B cell (primary cell): Measurements from ENCODE around the gene DEXI. TPM values are rescaled to one million over a fixed set of nuclear protein-coding genes. Genes with fewer than 3 reads are reported as not detected.

Experiments used
- ATAC-seq: fragments of 200-7000 bp; cut with Tn5 transposase; one replicate; pipeline ENCODE4 v1.10.0; 2021; ENCODE audit warnings: low read depth, mild to moderate bottlenecking, moderate number of reproducible peaks, moderate library complexity
- CTCF ChIA-PET: fragments of 350-600 bp; sonication (Branson Sonifier 250); formaldehyde crosslinking; loops from one replicate; lab custom pipeline; 2021; ENCODE audit warnings: antibody characterized with exemption, inconsistent platforms; lab: Charles Lee
- POLR2A ChIA-PET: fragments of 350-600 bp; sonication (Branson Sonifier 250); formaldehyde crosslinking; loops from one replicate; lab custom pipeline; 2021; ENCODE audit warnings: antibody characterized with exemption; lab: Charles Lee
- DNase-seq: peaks from one replicate; pipeline ENCODE4 v3.0.0; 2013
- H2AFZ ChIP-seq: 2 replicates; pipeline ENCODE4 v1.6.1; 2012; ENCODE audit warnings: mild to moderate bottlenecking, low read depth, low read length; ENCODE audit not compliant: insufficient read depth, poor library complexity, severe bottlenecking
- H3K27ac ChIP-seq, 2 donors: 1 replicate in 1 of 2; 2 replicates in 1 of 2; pipeline ENCODE4 v1.5.1; 2012 to 2013; ENCODE audit warnings: low read length in 2 of 2, mild to moderate bottlenecking in 2 of 2, moderate library complexity in 1 of 2
- H3K27me3 ChIP-seq, 4 experiments: fragments of 200-600 bp in 1 of 4; sonication (generic) in 1 of 4; replicated peaks in 1 of 4; 1 replicate in 2 of 4; 2 replicates in 2 of 4; pipeline versions ENCODE4 v1.6.1 to v1.7.0; 2013 to 2016; ENCODE audit warnings: low read length in 3 of 4, mild to moderate bottlenecking in 2 of 4, mixed read lengths in 1 of 4, moderate library complexity in 1 of 4; ENCODE audit not compliant: insufficient read depth in 4 of 4, control insufficient read depth in 3 of 4; ENCODE audit errors: control extremely low read depth in 1 of 4
- H3K36me3 ChIP-seq, 2 experiments: replicated peaks in 1 of 2; 1 replicate in 1 of 2; 2 replicates in 1 of 2; pipeline versions ENCODE4 v1.6.1 to v1.7.1; 2013; ENCODE audit warnings: low read length in 1 of 2; ENCODE audit not compliant: insufficient read depth in 2 of 2, control insufficient read depth in 1 of 2; ENCODE audit errors: control extremely low read depth in 1 of 2, extremely low read depth in 1 of 2
- H3K4me1 ChIP-seq, 2 donors: fragments of 200-600 bp in 1 of 2; sonication (generic) in 1 of 2; 1 replicate in 1 of 2; 2 replicates in 1 of 2; pipeline versions ENCODE4 v1.5.1 to v1.6.1; 2013 to 2017; ENCODE audit warnings: low read length in 2 of 2; ENCODE audit not compliant: control insufficient read depth in 2 of 2, insufficient read depth in 2 of 2
- H3K4me2 ChIP-seq: replicated peaks from 2 replicates; pipeline ENCODE3; 2012; ENCODE audit warnings: mild to moderate bottlenecking, low read depth, low read length; ENCODE audit not compliant: poor library complexity, severe bottlenecking
- H3K4me3 ChIP-seq, 5 experiments: fragments of 200-600 bp in 1 of 5; sonication (generic) in 1 of 5; 1 replicate in 3 of 5; 2 replicates in 2 of 5; pipeline versions ENCODE4 v1.5.1 to v1.7.0; 2011 to 2016; ENCODE audit warnings: low read length in 4 of 5, mild to moderate bottlenecking in 4 of 5, low read depth in 2 of 5, control low read depth in 1 of 5, moderate library complexity in 1 of 5; ENCODE audit not compliant: insufficient read depth in 1 of 5; ENCODE audit errors: control extremely low read depth in 1 of 5, extremely low read depth in 1 of 5
- H3K79me2 ChIP-seq: fragments of 200-600 bp; sonication (generic); one replicate; pipeline ENCODE4 v1.6.0; 2016; ENCODE audit warnings: low read length; ENCODE audit not compliant: control insufficient read depth, insufficient read depth
- H3K9ac ChIP-seq: fragments of 200-600 bp; sonication (generic); 2 replicates; pipeline ENCODE4 v1.6.1; 2017; ENCODE audit warnings: mild to moderate bottlenecking, low read length, moderate library complexity
- H3K9me3 ChIP-seq, 3 donors: one replicate each; pipeline versions ENCODE4 v1.6.1 to v1.7.1; 2013; ENCODE audit warnings: low read length in 2 of 3; ENCODE audit not compliant: control insufficient read depth in 2 of 3, insufficient read depth in 1 of 3; ENCODE audit errors: control extremely low read depth in 1 of 3
- H4K20me1 ChIP-seq: 2 replicates; pipeline ENCODE4 v1.6.0; 2012; ENCODE audit warnings: mild to moderate bottlenecking, low read length; ENCODE audit not compliant: insufficient read depth, control insufficient read depth, poor library complexity, severe bottlenecking
- H3K27ac Mint-ChIP-seq: one replicate; pipeline ENCODE4 v1.8.0; 2021; ENCODE audit warnings: mixed read lengths
- H3K27me3 Mint-ChIP-seq: one replicate; pipeline ENCODE4 v1.8.0; 2021; ENCODE audit warnings: mixed read lengths
- H3K4me1 Mint-ChIP-seq: one replicate; pipeline ENCODE4 v1.8.0; 2021; ENCODE audit warnings: mixed read lengths
- H3K4me3 Mint-ChIP-seq: one replicate; pipeline ENCODE4 v1.8.0; 2021; ENCODE audit warnings: mixed read lengths
- H3K9me3 Mint-ChIP-seq: one replicate; pipeline ENCODE4 v1.8.0; 2022; ENCODE audit warnings: mixed read lengths; ENCODE audit not compliant: insufficient read depth
- CTCF ChIP-seq: fragments of 200-600 bp; IDR thresholded peaks from one replicate; pipeline ENCODE4 v1.8.0; 2022; ENCODE audit warnings: antibody characterized with exemption, mild to moderate bottlenecking
- EZH2 ChIP-seq: IDR thresholded peaks from 2 replicates; pipeline ENCODE4 v1.6.1; 2012; ENCODE audit warnings: borderline replicate concordance, low read depth, mild to moderate bottlenecking, moderate library complexity, low read length; ENCODE audit not compliant: insufficient read depth, poor library complexity, severe bottlenecking
- WGBS: methylation state at CpG from one replicate; pipeline ENCODE4 v1.1.5; 2013; ENCODE audit warnings: missing lambda C conversion rate; ENCODE audit not compliant: insufficient coverage; 5-methylcytosine and 5-hydroxymethylcytosine counted together
- intact Hi-C: fragments of 100-400 bp; cut with micrococcal nuclease; formaldehyde crosslinking; loops from one replicate; pipeline ENCODE4 v1.10.0; 2022
- polyA plus RNA-seq: library from polyadenylated mRNA; depleted of rRNA; stranded (reverse); fragments of >200 nt; gene quantifications from 2 replicates; pipeline ENCODE4 v1.2.3, GENCODE V29; 2012
- total RNA-seq, 2 donors: library from RNA; stranded (reverse); fragments of 120-200 nt in 1 of 2; gene quantifications; 1 replicate in 1 of 2; 2 replicates in 1 of 2; pipeline versions ENCODE4 v1.2.3 to v1.2.4, GENCODE V29; 2013 to 2022

Gene DEXI
- total and polyA plus RNA-seq, 2 donors (not counting 1 experiment from before 2014, with no cell fraction given) = 9.1 to 17.7 TPM

- H3K27ac Mint-ChIP-seq = peak overlapping the region; percentile 82
- Histone ChIP-seq H3K4me2 (peak overlapping the region; percentile 92), H3K36me3 (peaks cover 0 to 5% of the 10 kb centered on the region in 2 experiments), H2AFZ (no peak overlapping the region), H3K27ac (peak overlapping the region in 1 of 2 donors; percentile 15), H3K9ac (no peak overlapping the region), H3K4me1 (peaks cover 61 to 74% of the 10 kb centered on the region in 2 donors), H3K79me2 (peaks cover 73% of the 10 kb centered on the region), H3K9me3 (no peaks in the 10 kb centered on the region), H3K27me3 (no peaks in the 10 kb centered on the region), H3K4me3 (no peak overlapping the region), H4K20me1 (peaks cover 47% of the 10 kb centered on the region)
- H3K4me3 Mint-ChIP-seq = peak overlapping the region; percentile 90
- peaks cover 78% of the 10 kb centered on the region for H3K4me1 Mint-ChIP-seq
- ATAC-seq (no peak), DNase-seq (no peak)
- ChIA-PET CTCF (interaction anchor here (3.9 kb wide), 1 partner anchor 18 kb away, joined by 21 read pairs; no protein-coding TSS in a partner anchor), POLR2A (interaction anchor here (0.5 to 0.7 kb wide), 3 partner anchors 67 to 682 kb away, joined by 3 to 9 read pairs (median 4); no protein-coding TSS in a partner anchor)
- intact Hi-C loops = no loop called here
- 81% methylated on average over 2 of the region's 5 CpGs for WGBS
- no peaks in the 10 kb centered on the region for H3K27me3 Mint-ChIP-seq
- H3K9me3 Mint-ChIP-seq = no peaks in the 10 kb centered on the region
- TF ChIP-seq CTCF (no peak), EZH2 (no peak)
Observed at GRCh38 chr16:10946308-10946707, 4.0 kb upstream of the DEXI start.

DNA sequence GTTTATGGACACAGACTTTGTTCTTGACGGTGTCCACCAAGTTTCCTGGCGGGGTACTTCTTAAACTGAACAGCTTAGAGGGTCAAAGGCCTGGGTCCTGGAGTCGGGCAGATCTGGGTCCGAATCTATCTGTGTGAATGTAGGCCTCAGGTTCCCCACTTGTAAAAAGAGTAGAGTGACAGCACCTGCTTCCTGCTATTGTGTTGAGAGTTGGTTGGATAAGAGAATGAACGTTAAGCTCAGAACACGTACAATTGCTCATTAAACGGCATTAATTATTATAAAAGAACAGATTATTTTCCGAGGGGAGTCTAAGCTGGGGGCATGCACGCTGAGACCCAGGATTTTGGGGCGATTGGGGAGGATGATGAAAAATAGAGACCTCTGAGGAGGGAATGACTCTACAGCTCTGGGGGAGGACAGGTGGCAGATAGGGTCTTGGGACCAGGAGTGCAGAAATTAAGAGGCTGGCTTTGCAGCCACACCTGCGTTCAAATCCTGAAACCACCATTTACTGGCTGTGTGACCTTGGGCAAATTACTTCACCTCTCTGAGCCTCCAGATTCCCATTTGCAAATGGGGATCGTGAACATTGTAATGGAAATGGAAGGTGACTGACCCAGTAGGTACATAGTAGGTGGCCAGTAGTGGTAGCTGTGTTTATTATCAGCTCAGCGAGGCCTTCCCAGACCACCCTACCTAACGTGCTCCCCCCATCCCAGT, 3.0 kb upstream of the DEXI start:
- 21% methylated on average over 6 of the region's 14 CpGs for WGBS
- no peaks in the 10 kb centered on the region for H3K9me3 Mint-ChIP-seq
- CTCF ChIA-PET = interaction anchor here (1.0 to 3.9 kb wide), 4 partner anchors 9 to 770 kb away, joined by 3 to 21 read pairs (median 7); no protein-coding TSS in a partner anchor
- peaks cover 78% of the 10 kb centered on the region for H3K4me1 Mint-ChIP-seq
- peak overlapping the region; percentile 80 for H3K27ac Mint-ChIP-seq
- no peaks in the 10 kb centered on the region for H3K9me3 ChIP-seq
- POLR2A ChIA-PET = interaction anchor here (0.5 to 1.6 kb wide), 4 partner anchors 9 to 623 kb away, joined by 3 to 5 read pairs (median 3); no protein-coding TSS in a partner anchor
- peak overlapping the region; percentile 90 for H3K9ac ChIP-seq
- peak overlapping the region; percentile 92 for H3K4me2 ChIP-seq
- H3K4me3 Mint-ChIP-seq = peak overlapping the region; percentile 90
- intact Hi-C loops = no loop called here
- no peaks in the 10 kb centered on the region for H3K27me3 Mint-ChIP-seq
- H3K27ac ChIP-seq = peak overlapping the region; percentile 54 to 83
- peaks cover 47% of the 10 kb centered on the region for H4K20me1 ChIP-seq
- TF ChIP-seq CTCF (no peak), EZH2 (no peak)
- peak overlapping the region; percentile 64 to 91 (median 77) for H3K4me3 ChIP-seq
- H3K27me3 ChIP-seq = no peaks in the 10 kb centered on the region
- peak; percentile 28 for DNase-seq
- no peaks in the 10 kb centered on the region for H3K36me3 ChIP-seq
- peaks cover 69 to 79% of the 10 kb centered on the region in 2 donors for H3K4me1 ChIP-seq
- no peak for ATAC-seq
- H3K79me2 ChIP-seq = peaks cover 72% of the 10 kb centered on the region
- peak overlapping the region; percentile 76 for H2AFZ ChIP-seq
